Left ventricle myocardium superior (tissue), 1 donor: ENCODE results near the gene SH2B3. TPM values are rescaled to one million over a fixed set of nuclear protein-coding genes. Genes with fewer than 3 reads are reported as not detected.

Source experiments
- ATAC-seq: fragments of 200-7000 bp; cut with Tn5 transposase; one replicate; pipeline ENCODE4 v1.9.1; 2020; ENCODE audit warnings: mild to moderate bottlenecking, moderate library complexity
- DNase-seq: peaks from one replicate; pipeline ENCODE4 v3.0.0-alpha.2; 2020
- intact Hi-C: fragments of 100-400 bp; cut with micrococcal nuclease; formaldehyde crosslinking; loops from one replicate; pipeline ENCODE4 v1.11.0; 2022
- total RNA-seq: library from RNA; stranded (reverse); fragmentation: NEBNext Ultra II Directional; extraction: Animal tissue kit (Norgen Biotek cat#: 25700); gene quantifications from one replicate; pipeline ENCODE4 v1.2.1, GENCODE V29; 2021
- donor health status: DM: no; HTN: yes; CAD: no; lungs with severe emphysema.

Gene SH2B3
- total RNA-seq, 1 donor from 2014 or later = 45.1 TPM

- intact Hi-C loops = no loop called here
- no peak for DNase-seq
- no peak for ATAC-seq
Measured at GRCh38 chr12:111420494-111420893, 14.8 kb downstream of the SH2B3 start.

- intact Hi-C loops = no loop called here
- DNase-seq = peak; percentile 71
- ATAC-seq = peak; percentile 48
Measured at GRCh38 chr12:111424189-111424792, 18.6 kb downstream of the SH2B3 start.

DNA sequence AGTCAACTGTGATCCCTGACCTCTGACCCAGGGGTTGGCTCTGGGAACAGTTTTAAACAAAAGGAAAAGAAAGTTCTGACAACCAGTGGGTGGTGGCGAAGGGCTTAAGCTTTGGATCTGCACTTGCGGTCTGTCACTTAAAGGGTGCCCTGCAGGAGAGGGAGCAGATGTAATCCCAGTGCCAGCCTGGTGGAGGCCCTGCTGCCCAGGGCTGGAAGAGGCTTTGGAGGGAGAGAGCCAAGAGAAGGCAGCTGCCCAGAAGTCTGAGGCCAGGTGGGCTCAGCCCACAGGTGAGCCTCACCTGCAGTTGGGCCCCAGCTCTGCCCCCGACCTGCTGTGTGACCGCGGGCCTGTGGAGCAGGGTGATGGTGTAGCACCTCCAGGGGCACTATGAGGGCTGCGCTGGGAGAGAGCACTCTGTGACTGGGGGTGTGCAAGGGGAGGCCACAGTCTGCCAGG is 19.1 kb downstream of the SH2B3 start:
- ATAC-seq = peak; percentile 41
- intact Hi-C loops = no loop called here

DNA sequence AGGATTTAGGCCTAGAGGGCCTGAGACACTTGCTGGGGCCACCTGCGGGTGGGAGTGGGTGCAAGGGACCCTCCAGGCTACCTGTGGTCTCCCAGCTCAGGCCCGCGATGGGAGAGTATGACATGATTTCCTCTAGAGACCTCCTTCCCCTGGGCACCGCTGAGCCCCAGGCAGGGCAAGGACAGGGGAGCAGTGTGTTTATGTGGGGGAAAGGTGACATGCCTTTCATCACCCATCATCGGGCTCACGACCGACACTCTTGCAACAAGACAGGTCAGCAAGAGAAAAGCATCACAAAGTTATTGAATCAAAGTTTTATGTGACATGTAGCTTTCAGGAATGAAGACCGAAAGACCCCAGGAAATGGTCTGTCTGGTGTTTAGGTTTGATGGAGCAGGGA is 19.9 kb downstream of the SH2B3 start:
- DNase-seq (peak; percentile 74), ATAC-seq (peak; percentile 77)
- intact Hi-C loops = no loop called here

More for the DNA sequence above, 19.1 kb downstream of the SH2B3 start:
- no peak for DNase-seq

DNA sequence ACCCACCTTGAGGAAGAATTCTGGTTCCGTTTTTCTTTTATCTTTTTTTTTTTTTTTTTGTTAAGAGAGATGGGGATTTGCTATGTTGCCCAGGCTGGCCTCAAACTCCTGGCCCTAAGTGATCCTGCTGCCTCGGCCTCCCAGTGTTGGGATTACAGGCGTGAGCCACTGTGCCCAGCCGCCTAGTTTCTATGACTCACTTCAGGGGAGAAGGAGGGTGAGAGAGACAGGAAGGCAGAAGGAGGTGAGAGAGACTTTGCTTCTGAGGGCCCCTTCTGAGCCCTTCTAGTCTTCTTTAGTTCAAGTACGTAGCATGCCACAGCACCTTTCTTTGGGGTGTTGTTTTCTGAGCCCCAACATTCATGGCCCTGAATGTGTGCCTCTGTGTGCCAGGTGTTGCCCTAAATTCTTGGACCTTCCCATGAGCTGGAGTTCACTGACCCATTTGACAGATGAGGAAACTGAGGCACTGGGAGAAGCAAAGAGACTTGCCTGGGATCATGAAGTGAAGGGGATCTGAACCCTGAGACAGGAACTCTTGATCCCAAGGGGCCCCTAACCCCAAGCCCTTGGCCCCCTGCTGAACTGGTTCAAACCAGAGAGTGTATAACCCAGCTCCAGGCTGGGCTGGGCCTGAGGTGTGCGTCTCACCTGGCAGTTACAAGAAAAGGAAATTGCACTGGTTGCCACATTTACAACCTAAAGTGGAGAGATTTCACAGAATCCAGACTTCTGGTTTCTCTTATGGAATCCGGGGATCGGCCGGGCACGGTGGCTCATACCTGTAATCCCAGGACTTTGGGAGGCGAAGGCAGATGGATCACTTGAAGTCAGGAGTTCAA is 20.8 kb downstream of the SH2B3 start:
- intact Hi-C loops = no loop called here
- DNase-seq = no peak
- ATAC-seq = no peak

DNA sequence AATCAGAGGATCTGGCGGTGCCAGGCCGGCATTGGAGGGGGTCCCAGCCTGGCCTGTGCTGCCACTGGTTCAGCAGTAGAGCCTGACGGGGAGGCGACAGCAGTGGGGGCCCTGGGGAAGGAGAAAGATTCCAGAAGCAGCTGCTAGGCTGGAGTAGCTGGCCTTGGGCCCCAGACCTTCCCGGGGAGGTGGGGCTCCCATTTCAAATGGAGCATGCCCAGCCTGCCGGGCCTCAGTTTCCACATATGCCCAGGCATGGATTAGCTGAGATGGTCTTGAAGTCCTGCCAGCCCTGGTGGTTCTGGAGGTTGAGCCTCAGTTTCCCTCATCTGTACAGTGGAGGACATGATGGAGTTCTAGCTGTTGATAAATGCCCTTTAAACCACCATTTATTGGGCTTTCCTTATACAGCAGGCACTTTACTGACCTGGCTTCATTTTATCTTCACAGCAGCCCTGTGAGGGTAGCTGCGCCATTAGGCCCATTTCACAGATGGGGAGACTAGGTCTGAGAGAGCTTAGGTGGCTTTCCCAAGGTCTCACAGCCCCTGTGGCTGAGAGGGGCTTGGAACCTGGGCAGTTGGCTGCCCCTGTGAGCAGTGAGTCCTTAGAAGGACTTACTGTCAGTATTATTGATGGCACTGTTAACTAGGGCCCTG is 21.8 kb downstream of the SH2B3 start:
- ATAC-seq (no peak), DNase-seq (no peak)
- intact Hi-C loops = no loop called here

GRCh38 chr12:111428081-111428727 is 22.5 kb downstream of the SH2B3 start:
- DNase-seq = no peak
- ATAC-seq = no peak
- intact Hi-C loops = no loop called here

- intact Hi-C loops = no loop called here
- DNase-seq (peak; percentile 78), ATAC-seq (peak; percentile 25)
Measured at GRCh38 chr12:111428728-111429175, 23.0 kb downstream of the SH2B3 start.

DNA sequence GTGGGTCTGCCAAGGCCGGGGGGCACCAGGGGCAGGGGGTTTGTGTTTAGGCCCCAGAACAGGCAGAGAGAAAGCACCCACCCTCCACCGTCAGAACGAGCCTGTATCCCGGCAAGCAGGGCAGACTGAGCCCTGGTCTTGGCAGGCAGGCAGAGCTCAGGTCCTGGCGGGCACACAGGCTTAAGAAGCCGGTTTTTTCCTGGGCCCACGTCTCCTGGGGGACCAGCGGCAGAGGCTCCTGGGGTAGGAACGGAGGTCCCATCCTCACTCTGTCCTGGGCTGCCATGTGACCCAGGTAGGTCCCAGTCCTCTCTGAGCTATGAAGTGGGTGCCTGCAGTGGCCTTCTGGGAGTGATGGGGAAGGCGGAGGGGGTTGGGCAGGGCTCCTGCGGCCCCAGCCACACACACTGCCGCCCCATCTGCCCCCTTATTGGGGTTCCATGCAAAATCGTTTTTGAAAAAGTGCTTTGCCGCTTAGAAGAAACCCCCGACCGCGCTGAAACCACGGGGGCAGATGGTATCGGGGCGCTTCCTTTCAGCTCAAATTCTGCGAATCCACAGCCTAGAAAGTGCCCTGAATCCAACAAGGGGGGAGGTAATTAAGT is 24.2 kb downstream of the SH2B3 start:
- intact Hi-C loops = no loop called here
- ATAC-seq (no peak), DNase-seq (peak; percentile 30)

DNA sequence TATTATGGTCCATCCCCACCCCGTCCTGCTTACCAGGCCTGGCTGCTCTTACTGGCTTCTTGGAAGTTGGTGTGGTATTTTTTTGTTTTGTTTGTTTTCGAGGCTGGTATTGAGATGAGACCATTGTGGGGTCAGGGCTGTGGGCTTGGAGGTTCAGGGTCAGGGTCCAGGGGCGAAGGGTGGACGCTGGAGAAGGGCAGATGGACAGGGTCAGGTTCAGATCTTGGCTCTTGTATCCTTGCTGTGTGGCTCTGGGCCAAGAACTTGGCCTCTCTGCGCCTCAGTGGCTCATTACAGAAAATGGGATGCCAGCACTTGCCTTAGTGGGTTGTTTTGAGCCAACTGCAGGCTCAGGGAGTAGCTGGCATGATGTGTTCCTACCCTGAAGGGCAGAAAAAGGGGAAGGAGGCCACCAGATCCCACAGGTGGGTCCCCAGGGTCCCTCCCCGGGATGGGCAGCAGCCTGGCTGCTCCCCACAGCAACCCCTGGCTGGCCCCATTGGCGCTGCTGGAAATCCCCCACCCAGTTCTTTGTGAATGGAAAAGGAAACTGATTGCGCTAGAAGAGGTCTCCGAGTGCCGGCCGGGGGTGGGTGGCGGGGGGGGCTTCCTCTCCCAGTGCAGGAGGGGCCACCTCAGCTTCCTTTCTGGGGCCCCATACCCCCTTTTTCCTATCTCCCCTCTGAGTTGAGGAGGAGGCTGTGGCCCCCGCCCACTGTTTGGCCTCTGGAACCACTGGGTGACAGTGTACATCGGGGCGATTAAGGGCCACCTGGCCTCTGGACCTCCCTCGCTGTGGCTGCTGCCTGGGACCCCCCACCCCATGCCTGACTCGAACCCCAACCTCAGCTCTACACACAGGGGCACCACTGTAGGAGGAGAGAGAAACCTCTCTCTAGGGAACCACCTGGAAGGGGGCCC is 25.0 kb downstream of the SH2B3 start:
- DNase-seq (peak; percentile 38), ATAC-seq (no peak)
- intact Hi-C loops = no loop called here

DNA sequence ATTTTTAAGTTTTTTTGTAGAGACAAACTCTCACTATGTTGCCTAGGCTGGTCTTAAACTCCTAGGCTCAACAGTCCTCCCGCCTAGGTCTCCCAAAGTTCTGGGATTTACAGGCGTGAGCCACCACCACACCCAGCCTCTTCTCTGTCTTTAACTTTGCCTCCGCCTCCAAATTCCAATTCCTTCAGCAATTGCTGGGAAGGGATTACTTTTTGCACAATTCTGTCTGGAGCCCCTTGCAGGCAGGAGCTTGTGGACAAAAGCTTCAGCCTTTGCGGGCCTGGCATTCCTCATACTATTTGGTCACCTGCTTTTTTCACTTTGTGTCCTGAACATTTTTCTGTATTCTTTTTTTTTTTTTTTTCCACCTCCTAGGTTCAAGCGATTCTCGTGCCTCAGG is 26.0 kb downstream of the SH2B3 start:
- intact Hi-C loops = no loop called here
- no peak for ATAC-seq

DNA sequence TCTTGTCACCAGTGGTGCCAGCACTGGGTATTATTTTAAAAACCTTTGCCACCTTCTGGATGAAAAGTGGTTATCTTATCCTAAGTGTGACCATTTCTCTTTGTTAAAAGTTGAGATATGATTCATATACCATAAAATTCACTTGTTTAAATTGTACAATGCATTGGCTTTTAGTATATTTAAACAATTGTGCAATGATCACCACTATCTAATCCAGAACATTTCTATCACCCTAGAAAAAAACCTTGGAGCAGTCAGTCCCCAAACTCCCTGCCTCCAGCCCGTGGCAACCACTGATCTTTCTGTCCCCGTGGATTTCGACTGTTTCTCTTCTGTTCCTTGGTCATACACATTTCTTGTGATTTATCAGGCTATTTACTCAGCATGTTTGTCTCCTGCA is 28.3 kb downstream of the SH2B3 start:
- intact Hi-C loops = no loop called here
- DNase-seq = no peak

More for the DNA sequence above, 26.0 kb downstream of the SH2B3 start:
- no peak for DNase-seq

DNA sequence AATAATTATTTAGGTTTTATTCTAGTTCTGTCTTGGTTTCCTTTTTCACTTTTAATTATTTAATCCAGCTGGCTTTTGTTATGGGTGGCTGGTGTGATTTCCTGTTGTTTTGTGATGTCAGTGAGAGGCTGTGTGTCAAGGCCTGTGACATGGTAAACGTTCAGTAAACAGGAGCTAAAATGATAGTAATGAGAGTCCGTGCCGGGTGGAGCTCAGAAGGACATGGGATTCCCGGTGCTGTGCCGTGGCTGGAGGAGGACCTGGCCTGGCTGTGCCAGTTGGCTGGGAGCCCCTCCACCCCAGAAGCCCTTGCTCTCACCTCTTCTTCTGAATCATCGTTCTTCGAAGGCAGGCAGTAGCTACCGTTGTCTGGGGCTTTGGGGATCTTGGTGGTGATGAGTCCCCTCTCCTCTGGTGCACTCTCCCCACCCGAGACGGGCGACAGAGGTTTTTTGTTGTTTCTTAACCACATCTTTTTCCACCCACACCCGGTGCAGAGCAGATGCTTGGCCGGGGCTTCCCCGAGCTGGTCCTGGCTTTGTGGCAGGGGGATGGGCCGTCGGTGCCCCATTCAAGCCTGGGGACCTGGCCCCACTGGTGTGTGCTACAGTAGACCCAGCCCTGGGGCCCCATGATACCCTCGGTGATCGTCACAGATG is 29.1 kb downstream of the SH2B3 start:
- DNase-seq = peak; percentile 84
- intact Hi-C loops = no loop called here
- peak; percentile 76 for ATAC-seq

More for the DNA sequence above, 28.3 kb downstream of the SH2B3 start:
- ATAC-seq = no peak

DNA sequence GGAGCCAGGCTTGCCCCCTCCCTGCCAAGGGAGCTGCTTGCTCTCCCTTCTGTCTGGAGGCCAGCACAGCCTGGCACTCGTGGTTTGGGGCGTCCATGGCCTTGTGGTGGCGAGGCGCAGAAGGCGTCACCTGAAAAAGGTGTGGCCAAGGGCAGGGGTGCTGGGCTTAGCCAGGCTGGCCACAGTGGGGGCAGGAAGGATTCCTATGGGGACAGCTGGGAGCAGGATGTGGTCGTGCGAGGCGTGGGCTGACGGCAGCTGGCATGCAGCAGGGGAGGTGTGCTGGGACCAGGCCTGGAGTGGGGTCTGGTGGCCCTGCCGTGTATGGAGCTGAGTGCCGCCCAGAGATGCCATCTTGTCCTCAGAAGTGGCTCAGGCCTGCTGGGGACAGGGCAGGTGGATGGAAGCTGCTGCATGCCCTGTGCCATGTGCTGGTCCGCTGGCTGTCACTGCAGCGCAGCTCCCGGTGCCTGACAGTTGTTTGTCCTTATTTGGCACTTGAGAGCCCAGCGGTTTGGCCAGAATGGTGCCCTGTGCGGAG is 30.0 kb downstream of the SH2B3 start:
- peak; percentile 37 for DNase-seq
- intact Hi-C loops = no loop called here
- peak; percentile 2 for ATAC-seq

DNA sequence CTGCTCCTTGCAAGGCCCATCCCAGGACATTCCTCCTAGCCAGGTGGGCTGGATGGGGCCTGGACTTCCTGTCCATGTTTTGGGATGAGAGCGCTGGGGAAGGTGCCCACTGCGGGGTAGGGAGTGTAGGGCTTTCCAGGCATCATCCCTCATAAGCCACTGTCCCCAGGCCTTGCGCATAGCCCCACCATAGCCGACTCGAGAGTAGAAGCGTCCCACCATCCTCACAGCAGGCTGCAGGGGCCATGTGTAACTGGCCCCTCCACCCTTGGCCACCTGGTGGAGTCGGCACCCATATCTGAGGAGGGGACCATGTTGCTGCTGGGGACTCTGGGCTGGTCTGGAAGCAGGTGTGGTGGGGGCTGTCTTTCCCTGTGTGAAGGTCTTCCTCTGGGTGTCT is 30.5 kb downstream of the SH2B3 start:
- ATAC-seq = no peak

DNA sequence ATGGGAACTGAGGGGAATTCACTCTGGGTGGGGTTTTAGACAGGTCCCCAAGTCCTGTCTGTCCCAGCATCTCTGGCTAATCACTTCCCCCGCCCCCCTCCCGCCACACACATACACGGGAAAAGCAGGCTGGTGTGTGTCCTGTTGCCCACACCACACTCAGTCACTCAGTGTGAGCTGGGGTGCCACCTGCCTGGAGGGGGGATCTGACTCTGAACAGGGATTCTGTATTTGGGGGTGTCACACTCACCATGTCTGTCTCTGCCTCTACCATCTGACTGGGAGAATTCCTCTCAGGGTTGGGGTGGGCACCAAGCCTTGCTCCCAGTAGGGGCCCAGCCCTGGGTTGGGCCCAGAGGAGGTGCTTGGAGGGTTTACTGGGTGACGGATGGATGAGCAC is 31.1 kb downstream of the SH2B3 start:
- no peak for DNase-seq
- ATAC-seq = no peak
- intact Hi-C loops = no loop called here

More for the DNA sequence above, 30.5 kb downstream of the SH2B3 start:
- intact Hi-C loops = no loop called here
- DNase-seq = no peak

- ATAC-seq = peak; percentile 7
- DNase-seq = no peak
- intact Hi-C loops = no loop called here
Measured at GRCh38 chr12:111437816-111438454, 32.2 kb downstream of the SH2B3 start.
